Embryonic facial prominence (tissue), 1 donor: ENCODE data around the gene P3R3URF.

ENCODE experiments used
- DNase-seq: peaks from one replicate; pipeline ENCODE4 v3.0.0-alpha.2; 2016; ENCODE audit errors: extremely low spot score

The P3R3URF gene

DNA sequence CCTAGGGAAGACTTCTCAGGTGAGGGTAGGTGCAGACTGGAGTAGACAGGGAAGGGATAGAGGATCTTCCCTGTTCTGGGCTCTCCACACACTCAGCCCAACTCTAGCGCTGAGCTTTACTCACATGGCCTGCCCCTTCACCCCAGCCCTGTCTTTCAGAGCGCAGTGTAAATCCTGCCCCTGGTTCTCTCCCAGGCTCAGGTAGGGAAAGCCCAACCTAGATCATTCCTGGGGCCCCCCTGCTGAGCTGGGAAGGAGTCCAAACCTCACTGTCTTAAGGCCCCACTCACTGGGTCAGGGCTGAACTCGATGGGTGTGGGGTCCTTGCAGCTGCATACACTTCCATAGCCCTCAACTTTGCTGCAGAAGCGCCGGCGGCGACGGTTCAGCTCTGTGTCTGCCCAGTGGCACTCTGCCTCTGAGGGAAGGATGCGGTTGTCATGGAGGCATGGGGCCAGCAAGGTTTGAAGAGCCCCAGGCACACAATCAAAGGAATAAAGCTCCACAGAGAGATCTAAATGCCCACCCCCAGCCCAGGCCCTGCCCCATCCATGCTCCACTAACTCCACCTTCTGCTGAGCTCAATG lies 17.8 kb upstream of the P3R3URF start:
- no peak for DNase-seq

DNA sequence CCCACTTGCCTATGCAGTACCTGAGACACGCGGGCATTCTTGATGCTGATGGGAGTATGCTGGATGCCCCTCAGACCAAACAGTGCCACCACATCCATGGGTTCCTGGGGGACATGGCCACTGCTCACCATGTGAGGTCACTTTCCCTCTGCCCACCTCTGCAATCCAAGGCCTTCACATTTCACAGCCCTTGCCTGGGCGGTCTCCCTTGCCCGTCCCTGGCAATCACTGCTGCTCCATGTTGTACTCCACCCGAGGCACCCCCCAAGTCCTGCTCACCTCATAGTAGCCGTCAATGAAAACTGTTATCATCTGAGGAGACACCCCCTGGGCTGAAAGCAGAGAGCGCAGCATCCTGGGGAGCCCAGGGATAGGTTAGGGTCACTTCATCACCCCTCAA lies 17.0 kb upstream of the P3R3URF start:
- no peak for DNase-seq

DNA sequence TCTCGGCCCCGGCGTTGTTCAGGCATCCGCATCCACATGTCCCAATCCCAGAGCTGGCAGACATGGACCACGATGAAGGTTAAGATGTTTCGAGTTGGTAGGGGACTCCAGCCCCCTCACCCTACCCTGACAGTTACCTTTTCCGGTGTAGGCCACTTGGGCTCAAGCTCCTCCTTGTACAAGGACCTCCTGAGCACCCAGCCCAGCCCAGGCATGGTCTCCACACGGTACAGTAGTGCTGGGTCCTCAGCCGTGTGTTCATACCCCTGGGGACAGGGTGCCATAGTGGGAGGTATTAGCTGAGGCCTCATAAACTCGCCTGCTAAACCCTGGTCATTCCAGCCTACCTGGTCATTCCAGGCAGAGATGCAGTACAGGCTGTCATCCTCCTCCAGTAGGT lies 15.9 kb upstream of the P3R3URF start:
- DNase-seq: no peak

- DNase-seq: no peak
Observed at GRCh38 chr1:46191033-46191701, 14.9 kb upstream of the P3R3URF start.

- no peak for DNase-seq
Observed at GRCh38 chr1:46190539-46190938, 14.3 kb upstream of the P3R3URF start.

GRCh38 chr1:46188295-46189030 lies 12.2 kb upstream of the P3R3URF start:
- DNase-seq: no peak

DNA sequence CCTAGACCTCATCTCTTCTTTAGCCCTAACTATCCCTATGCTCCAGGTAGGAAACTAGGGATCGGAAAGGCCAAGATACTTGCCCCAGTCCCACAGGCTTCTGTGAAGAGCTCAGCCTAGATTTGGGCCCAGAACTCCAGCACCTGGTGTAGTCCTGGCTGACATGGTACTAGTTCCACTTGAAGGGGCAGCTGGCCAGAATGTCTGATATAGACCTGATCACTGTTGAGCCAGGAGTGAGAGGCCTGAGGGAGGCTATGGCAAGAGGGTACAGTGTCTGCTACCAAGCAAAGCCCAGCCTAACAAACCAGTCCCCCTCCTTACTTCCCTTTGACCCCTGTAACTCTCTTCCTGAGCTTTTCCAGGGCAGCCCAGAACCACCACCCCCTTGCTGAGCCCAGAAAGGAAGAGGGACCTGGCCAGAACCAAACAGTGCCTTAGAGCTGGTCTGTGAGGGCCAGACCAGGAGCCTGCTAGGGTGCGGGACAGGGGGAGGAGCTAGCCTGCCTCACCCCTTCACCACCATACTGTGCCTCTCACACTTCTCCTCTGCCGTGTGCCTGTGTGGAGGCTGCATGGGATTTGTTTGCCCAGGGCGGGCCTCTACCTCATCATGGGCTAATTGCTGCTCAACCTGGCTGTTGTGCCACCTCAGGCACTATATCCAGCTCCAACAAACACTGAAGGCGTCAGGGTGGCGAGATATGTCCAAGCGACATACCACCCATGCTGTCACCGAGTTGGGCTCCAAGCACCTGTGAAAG lies 11.0 kb upstream of the P3R3URF start:
- DNase-seq: no peak

DNA sequence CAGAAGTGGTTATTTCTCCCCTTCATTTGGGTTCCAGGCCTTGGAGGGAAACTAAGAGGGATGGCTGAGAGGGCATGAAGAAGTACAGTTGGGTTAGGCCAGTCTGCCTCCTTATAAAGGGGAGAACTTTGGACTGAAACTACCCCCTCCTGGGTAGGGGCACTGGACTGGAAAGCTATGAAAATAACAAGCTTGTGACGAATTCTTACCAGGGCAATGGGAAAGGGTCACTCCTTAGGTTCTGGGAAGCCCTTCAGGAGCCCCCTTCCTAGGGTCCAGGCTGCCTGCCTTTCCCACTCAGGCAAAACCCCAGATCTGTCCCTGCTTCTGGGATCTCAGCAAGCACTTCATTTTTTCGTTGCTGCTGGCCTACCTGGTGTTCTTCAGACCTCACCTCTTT lies 9.8 kb upstream of the P3R3URF start:
- DNase-seq: no peak

DNA sequence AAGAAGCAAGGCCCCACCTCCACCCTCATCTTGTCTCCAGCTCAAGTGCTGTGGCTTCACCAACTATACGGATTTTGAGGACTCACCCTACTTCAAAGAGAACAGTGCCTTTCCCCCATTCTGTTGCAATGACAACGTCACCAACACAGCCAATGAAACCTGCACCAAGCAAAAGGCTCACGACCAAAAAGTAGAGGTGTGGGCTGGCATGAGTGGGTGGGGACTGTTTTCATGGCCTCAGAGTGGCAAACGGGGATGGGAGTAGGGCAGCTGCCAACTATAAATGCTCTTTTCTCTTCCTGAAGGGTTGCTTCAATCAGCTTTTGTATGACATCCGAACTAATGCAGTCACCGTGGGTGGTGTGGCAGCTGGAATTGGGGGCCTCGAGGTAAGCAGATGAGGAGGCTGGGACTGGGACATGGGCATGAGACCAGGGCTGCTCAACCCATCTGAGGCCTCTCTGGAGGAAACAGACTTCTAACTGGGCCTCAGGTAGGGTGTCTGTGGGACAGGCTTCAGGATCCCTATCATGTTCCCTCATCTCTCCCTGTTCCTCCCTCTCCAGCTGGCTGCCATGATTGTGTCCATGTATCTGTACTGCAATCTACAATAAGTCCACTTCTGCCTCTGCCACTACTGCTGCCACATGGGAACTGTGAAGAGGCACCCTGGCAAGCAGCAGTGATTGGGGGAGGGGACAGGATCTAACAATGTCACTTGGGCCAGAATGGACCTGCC lies 8.8 kb upstream of the P3R3URF start:
- DNase-seq: no peak

DNA sequence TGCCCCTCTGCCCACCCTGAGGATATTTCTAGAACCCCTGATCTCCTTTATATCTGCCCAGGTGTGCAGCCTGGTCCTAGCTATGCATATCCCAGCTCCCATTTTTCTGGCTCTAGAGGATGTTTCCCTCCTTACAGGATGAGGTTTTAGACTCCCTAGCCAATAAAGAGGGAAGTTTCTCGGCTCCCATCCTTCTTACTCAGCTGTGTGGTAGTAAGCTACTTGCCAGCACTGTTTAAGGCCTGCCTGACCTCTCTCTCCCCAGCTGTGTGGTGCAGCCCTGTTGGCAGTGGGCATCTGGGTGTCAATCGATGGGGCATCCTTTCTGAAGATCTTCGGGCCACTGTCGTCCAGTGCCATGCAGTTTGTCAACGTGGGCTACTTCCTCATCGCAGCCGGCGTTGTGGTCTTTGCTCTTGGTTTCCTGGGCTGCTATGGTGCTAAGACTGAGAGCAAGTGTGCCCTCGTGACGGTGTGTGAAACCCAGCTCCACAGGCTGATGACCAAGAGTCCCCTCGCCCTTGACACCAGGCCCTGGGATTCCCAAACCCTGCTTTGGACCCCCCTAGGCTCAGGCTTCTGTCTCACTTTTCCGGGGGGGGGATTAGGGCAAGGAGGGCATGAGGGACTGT lies 7.8 kb upstream of the P3R3URF start:
- no peak for DNase-seq

DNA sequence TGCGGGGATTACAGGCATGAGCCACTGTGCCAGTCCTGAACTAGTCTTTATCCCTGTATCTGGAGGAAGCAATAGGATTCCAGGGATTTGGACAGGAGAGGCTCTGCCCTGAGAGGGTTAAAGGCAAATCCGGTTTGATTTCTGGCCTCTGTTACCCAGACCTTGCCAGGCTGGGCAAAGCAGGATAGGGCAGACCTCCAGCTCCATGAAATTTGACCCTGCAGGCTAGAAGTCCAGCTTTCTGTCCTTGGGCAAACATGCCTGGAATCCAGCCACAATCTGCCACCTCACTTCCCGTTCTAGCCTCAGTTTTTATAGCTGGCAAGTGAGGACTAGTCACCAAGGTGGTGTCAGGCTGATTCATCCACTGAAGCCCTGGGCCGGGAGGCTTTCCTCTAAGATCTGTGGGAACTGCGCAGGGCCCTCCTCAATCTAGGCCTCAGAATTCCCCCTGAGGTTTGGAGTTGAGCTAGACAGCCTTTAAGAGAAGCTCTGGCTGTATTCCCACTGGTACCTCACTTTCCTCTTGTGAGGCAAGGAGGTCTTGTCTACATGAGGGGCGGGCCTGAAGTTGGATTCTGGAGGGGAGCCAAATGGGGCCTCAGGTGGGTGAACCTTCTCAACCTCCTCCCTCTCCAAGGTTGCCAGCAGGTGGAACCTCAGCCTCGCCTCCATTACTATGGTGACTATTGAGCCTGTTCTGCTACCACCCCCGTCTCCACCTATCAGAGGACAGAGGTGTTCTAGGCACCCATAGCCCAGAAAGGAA lies 7.0 kb upstream of the P3R3URF start:
- no peak for DNase-seq

- DNase-seq: no peak
Observed at GRCh38 chr1:46181343-46182260, 5.3 kb upstream of the P3R3URF start.

GRCh38 chr1:46180082-46180616 lies 3.9 kb upstream of the P3R3URF start:
- DNase-seq: no peak

DNA sequence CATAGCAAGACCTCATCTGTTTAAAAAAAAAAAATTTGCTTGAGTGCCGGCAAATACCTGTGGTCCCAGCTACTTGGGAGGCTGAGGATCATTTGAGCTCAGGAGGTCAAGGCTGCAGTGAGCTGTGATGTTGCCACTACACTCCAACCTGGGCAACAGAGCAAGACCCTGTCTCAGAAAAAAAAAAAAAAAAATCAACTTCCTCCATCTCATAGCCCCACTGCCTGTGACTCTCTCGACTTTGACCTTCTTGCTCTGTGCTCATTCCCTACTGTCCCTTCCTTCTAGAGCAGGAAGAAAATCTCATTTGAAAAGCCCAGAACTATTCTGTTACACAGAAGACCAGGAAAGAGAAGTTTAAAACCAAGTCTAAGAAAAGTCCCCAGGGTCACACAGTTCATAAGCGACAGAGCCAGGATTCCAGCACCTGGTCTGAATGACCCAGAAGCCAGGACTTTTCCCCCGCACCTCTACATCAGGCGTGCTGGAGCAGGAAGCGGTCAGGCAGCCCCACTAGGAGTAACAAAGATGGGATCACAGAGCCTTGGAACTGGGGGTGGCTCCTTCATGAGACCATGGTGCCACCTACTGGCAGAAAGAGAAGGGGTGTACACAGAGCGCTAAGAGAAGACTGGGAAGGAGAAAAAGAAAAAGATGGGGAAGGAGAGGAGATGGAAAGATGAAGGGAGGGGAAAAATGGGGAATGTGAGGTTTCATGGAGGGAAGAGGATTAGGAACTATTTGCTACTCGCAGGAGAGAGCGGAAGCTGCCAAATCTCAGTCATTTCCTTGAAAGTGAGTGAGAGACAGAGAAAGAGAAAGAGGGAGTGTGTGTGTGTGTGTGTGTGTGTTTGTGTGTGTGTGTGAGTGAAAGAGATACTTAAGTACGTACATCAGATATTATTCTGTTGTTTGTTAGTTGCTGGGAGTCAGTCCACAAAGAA lies 3.1 kb upstream of the P3R3URF start:
- peak; percentile 85 for DNase-seq

DNA sequence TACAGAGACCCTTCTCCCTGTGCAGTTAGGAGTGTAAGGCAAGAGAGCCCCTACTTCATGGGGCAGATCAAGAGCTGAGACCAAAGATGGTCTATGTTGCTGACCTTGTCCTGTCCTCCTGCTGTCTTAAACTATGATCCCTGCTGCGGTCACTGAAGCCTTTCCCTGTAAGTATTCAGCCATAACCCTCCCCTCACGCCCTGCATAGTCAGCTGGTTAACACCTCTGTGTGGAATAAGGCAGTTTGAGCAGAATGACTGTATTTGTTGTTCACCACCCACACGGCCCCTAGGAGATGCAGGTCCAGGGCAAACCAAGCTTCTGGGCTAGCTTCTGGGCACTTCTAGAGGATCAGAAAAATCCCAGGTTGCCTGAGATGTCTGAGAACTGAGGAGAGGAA lies 1.0 kb downstream of the P3R3URF start:
- DNase-seq: no peak

DNA sequence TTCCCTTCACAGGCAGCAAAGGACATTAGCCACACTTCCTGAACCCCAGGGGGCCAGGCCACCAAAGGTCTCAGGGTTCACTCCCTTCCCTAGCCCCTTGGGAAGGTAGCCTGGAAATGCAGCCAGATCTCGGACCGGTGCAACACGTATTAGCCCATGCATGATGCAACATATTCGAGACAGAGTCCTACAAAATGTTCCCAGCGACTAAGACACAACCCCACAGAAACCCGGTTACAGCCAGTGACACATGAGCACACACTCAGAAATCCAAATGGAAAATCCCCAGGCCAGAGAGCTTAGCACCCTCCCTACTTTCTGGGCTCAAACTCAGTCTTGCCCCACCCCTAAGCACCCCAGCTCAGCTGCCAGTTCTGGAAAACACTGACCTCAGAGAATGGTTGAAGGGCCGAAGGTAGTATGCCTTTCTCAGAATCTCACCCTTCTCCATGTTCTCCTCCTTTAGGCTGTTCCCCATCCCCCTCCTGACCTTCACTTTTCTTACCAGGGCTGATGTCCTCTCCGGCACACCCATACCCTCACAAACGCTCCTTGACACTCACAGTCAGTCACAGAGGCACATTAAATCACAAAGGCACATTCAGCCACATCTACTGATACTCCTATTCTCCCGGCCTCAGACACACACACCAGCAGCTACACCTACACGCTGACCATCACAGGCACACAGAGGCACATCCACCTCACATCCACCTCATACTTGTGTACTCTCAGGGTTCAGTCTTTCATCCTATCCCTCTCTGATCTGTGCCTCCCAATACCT lies 1.6 kb downstream of the P3R3URF start, which contains the start of gene TSPAN1:
Gene TSPAN1, plus strand, starts transcription at position 640 of the 784 bp plus-strand sequence. CDS start 6,021 bp downstream, outside the sequence.
- no peak for DNase-seq

GRCh38 chr1:46173361-46173856 lies 2.9 kb downstream of the P3R3URF start:
- DNase-seq: no peak
